GM18870 (cell line): ENCODE data around the gene CAMTA1.

Source experiments
- ATAC-seq: cut with Tn5 transposase; IDR thresholded peaks from one replicate; pipeline ENCODE4 v1.9.1; 2021; ENCODE audit warnings: moderate library complexity; ENCODE audit not compliant: unreplicated experiment

The CAMTA1 gene

GRCh38 chr1:7566417-7567375 is 781.4 kb downstream of the CAMTA1 start:
- no peak for ATAC-seq

- ATAC-seq: no peak
Observed at GRCh38 chr1:7567376-7567775, 782.1 kb downstream of the CAMTA1 start.

GRCh38 chr1:7568053-7568452 is 782.8 kb downstream of the CAMTA1 start:
- ATAC-seq: no peak

GRCh38 chr1:7568901-7569524 is 783.8 kb downstream of the CAMTA1 start:
- ATAC-seq: no peak

- no peak for ATAC-seq
Observed at GRCh38 chr1:7570311-7570710, 785.1 kb downstream of the CAMTA1 start.

- ATAC-seq: no peak
Observed at GRCh38 chr1:7572654-7573152, 787.4 kb downstream of the CAMTA1 start.

GRCh38 chr1:7573481-7573880 is 788.2 kb downstream of the CAMTA1 start:
- no peak for ATAC-seq

- no peak for ATAC-seq
Observed at GRCh38 chr1:7574121-7575040, 789.1 kb downstream of the CAMTA1 start.

- ATAC-seq: no peak
Observed at GRCh38 chr1:7575041-7575400, 789.8 kb downstream of the CAMTA1 start.

GRCh38 chr1:7576946-7577657 is 791.8 kb downstream of the CAMTA1 start:
- no peak for ATAC-seq

GRCh38 chr1:7578206-7578605 is 793.0 kb downstream of the CAMTA1 start:
- ATAC-seq: no peak

GRCh38 chr1:7579016-7579415 is 793.8 kb downstream of the CAMTA1 start:
- no peak for ATAC-seq

GRCh38 chr1:7579831-7580804 is 794.9 kb downstream of the CAMTA1 start:
- ATAC-seq: no peak

GRCh38 chr1:7580923-7581753 is 795.9 kb downstream of the CAMTA1 start:
- no peak for ATAC-seq

- no peak for ATAC-seq
Observed at GRCh38 chr1:7581754-7582459, 796.7 kb downstream of the CAMTA1 start.

- ATAC-seq: no peak
Observed at GRCh38 chr1:7582460-7582972, 797.3 kb downstream of the CAMTA1 start.

- no peak for ATAC-seq
Observed at GRCh38 chr1:7583291-7584096, 798.2 kb downstream of the CAMTA1 start.
